Non-pigmented ciliary epithelial cell (primary cell): Measurements from ENCODE around the gene SMARCA5.
"Not testable (repeated sequence)": the region's sequence is repeated elsewhere in the genome, so short reads cannot be mapped to it uniquely, and the experiment has no call there.

Experiments used
- DNase-seq: peaks from one replicate; pipeline ENCODE4 v3.0.0-alpha.2; 2010; ENCODE audit warnings: low read depth

SMARCA5 gene

DNA sequence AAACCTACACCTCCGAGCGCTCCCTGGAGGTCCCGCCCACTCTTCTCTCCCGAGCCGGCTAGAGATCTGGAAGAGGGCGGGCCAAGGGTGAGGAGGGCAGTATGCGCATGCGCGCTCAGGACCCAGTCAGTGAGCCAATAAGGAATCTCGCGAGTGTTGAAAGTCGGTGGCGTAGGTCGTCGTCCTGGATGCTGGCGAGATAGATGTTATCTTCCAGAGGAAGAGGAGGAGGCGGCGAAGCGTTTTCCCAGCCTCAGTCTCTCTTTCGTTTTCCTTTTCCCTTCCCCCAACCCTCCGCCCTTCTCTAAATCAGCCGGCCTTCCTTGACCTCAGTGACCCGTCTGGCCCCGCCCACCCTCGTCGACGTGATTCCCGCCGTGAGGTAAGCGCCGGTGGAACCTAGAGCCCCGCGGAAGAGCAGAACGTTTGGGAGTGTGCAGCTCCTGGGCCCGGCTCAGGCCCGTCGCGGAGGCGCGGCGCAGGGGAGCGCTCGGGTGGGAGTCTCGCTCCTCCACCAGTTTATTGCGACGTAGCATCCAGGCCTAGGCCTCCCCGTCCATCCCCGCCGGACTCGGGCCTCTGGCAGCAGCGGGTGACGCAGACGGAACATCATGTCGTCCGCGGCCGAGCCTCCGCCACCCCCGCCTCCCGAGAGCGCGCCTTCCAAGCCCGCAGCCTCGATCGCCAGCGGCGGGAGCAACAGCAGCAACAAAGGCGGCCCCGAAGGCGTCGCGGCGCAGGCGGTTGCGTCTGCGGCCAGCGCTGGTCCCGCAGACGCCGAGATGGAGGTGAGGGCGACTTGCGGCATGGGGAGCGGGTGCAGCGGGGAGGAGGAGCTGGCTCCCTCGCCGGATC lies at the start of gene SMARCA5:
SMARCA5 (plus strand) TSS at position 389 of the 855 bp plus-strand sequence; CDS start at position 612, 223 bp downstream.
- DNase-seq: peak; percentile 94

- no peak for DNase-seq
These were observed 40.0 kb upstream of the SMARCA5 start for GRCh38 chr4:143473334-143474126.

DNA sequence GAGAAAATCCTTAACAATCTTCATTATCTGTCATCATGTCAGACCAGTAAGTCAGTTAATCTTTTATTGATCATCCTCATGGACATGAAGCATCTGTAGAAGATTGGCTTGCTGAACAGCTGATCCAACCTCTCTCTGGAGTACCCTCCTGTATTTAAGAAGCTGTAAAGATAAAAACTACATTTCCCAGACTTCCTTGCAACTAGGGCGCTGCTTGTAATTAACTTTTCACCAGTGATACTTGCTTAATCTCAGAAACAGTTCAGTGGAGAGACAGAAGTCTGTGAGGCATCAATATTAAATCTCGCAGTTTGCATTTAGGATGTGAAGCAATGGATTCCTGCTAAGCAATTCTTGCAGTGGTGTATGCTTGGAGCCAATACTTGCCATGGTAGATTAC lies 36.0 kb upstream of the SMARCA5 start:
- DNase-seq: no peak

GRCh38 chr4:143481361-143481760 lies 32.1 kb upstream of the SMARCA5 start:
- DNase-seq: no peak

- peak; percentile 27 for DNase-seq
These were observed 30.7 kb upstream of the SMARCA5 start for GRCh38 chr4:143482840-143483239.

- no peak for DNase-seq
These were observed 27.2 kb upstream of the SMARCA5 start for GRCh38 chr4:143486314-143486713.

DNA sequence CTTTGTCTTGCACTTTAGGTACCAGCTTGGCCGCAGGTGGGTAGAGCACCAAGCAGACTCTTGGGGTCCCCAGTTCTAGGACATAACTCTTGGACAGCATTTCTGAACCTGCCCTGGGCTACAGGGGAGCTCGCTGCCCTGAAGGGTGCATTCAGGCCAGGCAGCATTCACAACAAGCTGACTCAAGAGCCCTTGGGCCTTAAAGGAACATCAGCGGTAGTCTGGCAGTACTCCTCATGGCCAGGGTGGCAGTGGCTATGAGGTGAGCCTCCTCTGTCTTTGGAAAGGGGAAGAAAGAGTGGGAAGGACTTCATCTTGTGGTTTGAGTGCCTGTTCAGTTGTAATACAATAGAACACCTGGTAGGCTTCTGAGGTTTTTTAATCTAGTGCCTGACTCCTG lies 24.8 kb upstream of the SMARCA5 start:
- no peak for DNase-seq

- DNase-seq: no peak
These were observed 24.4 kb upstream of the SMARCA5 start for GRCh38 chr4:143489106-143489505.

GRCh38 chr4:143498021-143498420 lies 15.5 kb upstream of the SMARCA5 start:
- no peak for DNase-seq

GRCh38 chr4:143502231-143502630 lies 11.3 kb upstream of the SMARCA5 start:
- no peak for DNase-seq

DNA sequence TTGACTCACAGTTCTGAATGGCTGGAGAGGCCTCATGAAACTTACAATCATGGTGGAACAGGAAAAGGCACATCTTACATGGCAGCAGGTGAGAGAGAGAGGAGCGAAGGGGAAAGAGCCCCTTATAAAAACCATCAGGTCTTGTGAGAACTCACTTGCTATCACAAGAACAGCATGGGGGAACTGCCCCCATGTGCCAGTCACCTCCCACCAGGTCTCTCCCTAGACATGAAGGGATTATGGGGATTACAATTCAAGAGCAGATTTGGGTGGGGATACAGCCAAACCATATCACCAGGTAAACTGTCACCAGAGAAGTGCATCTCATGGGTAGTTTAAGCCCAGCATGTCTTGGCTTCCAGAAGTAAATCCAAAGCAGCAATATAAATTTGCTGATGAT lies 7.5 kb upstream of the SMARCA5 start:
- DNase-seq: no peak

DNA sequence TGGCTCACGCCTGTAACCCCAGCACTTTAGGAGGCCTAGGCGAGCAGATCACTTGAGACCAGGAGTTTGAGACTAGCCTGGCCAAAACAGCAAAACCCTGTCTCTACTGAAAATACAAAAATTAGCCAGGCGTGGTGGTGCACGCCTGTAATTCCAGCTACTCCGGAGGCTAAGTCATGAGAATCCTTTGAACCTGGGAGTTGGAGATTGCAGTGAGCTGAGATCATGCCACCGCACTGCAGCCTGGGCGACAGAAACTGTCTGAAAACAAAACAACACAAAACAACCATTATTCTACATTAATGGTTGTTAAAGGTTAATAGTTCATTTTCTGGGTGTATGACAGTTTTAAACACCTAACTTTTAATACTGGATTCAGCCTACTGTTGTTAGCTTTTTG lies 1.6 kb upstream of the SMARCA5 start:
- DNase-seq: no peak

DNA sequence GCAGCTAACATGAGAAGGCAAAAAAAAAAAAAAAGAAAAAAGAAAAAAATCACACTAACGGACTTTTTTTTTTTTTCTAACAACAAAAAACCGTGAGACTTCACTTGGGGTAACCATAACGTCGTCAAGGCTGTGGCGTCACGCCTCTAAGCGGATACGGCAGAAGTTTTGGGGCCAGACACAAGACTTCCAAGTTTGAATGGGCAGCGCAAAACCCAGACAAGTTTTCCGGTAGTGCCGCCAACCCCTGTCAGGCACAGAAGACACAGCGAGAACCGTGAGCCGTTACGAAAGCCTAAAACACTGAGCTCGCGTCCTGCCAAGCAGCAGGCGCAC lies 556 bp upstream of the SMARCA5 start:
- no peak for DNase-seq

DNA sequence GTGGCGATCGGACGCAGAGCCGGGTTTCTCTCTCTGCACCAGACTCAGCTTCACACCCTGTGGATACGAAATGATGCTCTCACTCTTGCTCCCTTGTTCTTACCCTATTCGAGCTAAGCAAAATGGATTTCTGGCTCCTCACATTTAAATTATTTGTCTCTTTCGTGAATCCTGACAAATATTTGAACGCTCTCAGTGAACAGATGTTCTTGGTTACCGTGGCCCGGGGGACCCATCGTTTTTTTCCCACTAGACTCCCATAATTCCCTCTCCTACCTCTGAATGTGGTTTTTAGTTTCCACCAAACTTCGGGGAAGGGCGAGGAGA lies 630 bp downstream of the SMARCA5 start:
- DNase-seq: no peak

DNA sequence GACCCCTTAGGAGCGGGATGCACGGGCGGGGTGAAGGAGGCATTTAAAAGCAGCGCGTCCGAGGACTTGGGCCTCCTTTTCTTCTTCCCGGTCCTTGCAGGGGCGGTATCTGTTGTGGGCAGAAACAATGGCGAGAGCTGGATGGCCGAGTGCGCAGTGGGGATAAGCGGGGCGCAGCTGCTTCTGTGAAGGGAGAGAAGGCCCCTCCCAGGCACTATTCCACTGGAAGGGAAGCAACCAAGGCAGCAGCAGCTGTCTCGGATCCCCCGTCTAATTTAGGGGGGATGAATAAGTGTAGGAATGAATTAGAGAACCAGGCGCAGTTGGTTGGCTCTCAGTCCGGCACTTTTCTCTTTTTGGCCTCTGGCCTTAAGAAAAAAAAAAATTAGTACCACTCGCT lies 995 bp downstream of the SMARCA5 start:
- no peak for DNase-seq

DNA sequence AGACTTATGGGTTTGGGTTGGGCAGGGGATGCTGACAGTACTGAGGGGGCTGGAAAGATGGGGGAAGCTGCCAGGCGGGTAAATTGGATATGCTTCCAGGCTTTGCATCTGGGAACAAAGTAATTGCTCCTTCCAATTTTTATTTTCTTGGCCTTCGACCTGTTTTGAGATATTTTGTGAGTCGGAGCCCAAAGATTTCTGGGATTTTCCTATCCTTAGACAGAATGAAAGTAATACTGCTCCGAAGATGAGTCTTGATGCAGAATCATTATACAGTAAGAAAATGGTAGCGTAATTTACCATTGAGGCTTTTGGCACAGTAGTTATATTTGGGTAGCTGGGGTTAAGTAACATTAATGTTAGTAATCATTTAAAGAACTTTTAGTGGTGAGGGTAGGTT lies 1.4 kb downstream of the SMARCA5 start:
- no peak for DNase-seq

- DNase-seq: no peak
These were observed 2.4 kb downstream of the SMARCA5 start for GRCh38 chr4:143515905-143516304.

DNA sequence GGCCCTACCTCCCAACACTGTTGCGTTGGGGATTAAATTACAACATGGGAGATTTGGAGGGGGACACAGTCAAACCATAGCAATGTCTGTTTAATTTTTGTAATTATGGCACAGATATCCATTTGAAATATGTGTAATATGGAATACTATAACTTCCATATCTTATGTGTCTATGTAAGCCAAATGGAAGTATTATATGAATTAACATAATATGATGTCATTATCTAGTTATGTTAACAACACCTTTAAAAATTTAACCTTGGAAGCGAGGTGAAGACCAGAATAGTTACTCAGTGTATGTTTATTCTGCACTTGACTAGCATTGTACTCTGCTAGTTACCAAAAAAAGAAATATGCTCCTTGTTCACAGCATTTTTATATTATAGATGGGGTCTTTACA lies 4.3 kb downstream of the SMARCA5 start:
- DNase-seq: no peak

- no peak for DNase-seq
These were observed 10.7 kb downstream of the SMARCA5 start for GRCh38 chr4:143524211-143524610.

DNA sequence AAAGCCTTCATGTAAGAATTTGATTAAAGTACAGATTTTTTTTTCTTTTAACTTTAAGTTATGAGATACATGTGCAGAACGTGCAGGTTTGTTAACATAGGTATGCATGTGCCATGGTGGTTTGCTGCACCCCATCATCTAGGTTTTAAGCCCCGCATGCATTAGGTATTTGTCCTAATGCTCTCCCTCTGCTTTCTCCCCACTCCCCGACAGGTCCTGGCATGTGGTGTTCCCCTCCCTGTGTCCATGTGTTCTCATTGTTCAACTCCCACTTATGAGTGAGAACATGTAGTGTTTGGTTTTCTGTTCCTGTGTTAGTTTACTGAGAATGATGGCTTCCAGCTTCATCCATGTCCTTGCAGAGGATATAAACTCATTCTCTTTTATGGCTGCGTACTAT lies 14.5 kb downstream of the SMARCA5 start:
- not testable (repeated sequence) for DNase-seq

- DNase-seq: no peak
These were observed 17.9 kb downstream of the SMARCA5 start for GRCh38 chr4:143531380-143531779.

- DNase-seq: no peak
These were observed 18.4 kb downstream of the SMARCA5 start for GRCh38 chr4:143531788-143532491.
